ENCODE results near the gene TSHR.

DNA sequence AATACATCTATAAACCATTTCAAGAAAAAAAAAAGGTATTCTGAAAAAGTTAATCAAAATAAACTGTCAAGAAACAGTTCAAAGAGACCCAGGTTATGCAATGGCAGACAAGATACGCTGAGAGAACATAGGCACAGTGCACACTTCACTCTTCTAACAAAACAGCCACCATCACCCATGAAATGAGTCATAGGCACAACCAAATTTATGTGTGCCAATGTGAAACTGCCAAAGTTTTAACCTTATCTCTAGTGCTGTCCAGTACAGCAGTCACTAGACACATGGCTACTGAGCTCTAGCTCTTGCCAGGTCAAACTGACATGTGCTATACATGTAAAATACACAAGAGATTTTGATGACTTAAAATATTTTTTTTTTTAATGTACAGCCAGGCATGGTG is 15.3 kb upstream of the TSHR start:
- TF ChIP-seq, protein P1, sequence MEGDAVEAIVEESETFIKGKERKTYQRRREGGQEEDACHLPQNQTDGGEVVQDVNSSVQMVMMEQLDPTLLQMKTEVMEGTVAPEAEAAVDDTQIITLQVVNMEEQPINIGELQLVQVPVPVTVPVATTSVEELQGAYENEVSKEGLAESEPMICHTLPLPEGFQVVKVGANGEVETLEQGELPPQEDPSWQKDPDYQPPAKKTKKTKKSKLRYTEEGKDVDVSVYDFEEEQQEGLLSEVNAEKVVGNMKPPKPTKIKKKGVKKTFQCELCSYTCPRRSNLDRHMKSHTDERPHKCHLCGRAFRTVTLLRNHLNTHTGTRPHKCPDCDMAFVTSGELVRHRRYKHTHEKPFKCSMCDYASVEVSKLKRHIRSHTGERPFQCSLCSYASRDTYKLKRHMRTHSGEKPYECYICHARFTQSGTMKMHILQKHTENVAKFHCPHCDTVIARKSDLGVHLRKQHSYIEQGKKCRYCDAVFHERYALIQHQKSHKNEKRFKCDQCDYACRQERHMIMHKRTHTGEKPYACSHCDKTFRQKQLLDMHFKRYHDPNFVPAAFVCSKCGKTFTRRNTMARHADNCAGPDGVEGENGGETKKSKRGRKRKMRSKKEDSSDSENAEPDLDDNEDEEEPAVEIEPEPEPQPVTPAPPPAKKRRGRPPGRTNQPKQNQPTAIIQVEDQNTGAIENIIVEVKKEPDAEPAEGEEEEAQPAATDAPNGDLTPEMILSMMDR (IDR thresholded peaks at IDR 0.05; ENCODE audit: low read depth, low read length, poor library complexity, severe bottlenecking) = no peak
- no peak for TF ChIP-seq EZH2phosphoT487 (IDR thresholded peaks at IDR 0.05; ENCODE audit: borderline replicate concordance, low read length)

Data from DOHH2 (cell line).